Measurements from ENCODE around the gene WIF1. TPM values are rescaled to one million over a fixed set of nuclear protein-coding genes. Genes with fewer than 3 reads are reported as not detected.

WIF1 gene
- total and polyA plus RNA-seq, 7 donors: 0.03 TPM; not detected in 6

GRCh38 chr12:65156366-65156841 is 35.3 kb upstream of the WIF1 start:
- ATAC-seq: no peak
- Histone ChIP-seq H3K4me1 (no peaks in the 10 kb centered on the region), H3K36me3 (ENCODE audit: insufficient read depth in 1 of 2, low read depth in 1 of 2) (no peaks in the 10 kb centered on the region), H3K27ac (no peak overlapping the region), H3K9me3 (no peaks in the 10 kb centered on the region), H3K27me3 (ENCODE audit: insufficient read depth in 3 of 3, low read length in 2 of 3) (peaks cover 0 to 22% (median 0%) of the 10 kb centered on the region in 3 donors), H3K4me3 (no peak overlapping the region)
- DNase-seq: no peak
- intact Hi-C loops (cut with DNase I): no loop called here
- TF ChIP-seq, protein P1, sequence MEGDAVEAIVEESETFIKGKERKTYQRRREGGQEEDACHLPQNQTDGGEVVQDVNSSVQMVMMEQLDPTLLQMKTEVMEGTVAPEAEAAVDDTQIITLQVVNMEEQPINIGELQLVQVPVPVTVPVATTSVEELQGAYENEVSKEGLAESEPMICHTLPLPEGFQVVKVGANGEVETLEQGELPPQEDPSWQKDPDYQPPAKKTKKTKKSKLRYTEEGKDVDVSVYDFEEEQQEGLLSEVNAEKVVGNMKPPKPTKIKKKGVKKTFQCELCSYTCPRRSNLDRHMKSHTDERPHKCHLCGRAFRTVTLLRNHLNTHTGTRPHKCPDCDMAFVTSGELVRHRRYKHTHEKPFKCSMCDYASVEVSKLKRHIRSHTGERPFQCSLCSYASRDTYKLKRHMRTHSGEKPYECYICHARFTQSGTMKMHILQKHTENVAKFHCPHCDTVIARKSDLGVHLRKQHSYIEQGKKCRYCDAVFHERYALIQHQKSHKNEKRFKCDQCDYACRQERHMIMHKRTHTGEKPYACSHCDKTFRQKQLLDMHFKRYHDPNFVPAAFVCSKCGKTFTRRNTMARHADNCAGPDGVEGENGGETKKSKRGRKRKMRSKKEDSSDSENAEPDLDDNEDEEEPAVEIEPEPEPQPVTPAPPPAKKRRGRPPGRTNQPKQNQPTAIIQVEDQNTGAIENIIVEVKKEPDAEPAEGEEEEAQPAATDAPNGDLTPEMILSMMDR (IDR thresholded peaks at IDR 0.05): no peak
- WGBS, 3 donors: 71 to 76% (median 71%) methylated on average over 2 of the region's 2 CpGs

GRCh38 chr12:65155784-65156183 is 34.7 kb upstream of the WIF1 start:
- no peaks in the 10 kb centered on the region for H3K36me3 ChIP-seq (ENCODE audit: insufficient read depth in 1 of 2, low read depth in 1 of 2)
- no peaks in the 10 kb centered on the region for H3K9me3 ChIP-seq
- H3K4me3 ChIP-seq: no peak overlapping the region
- no peak for ATAC-seq
- TF ChIP-seq, protein P1 (IDR thresholded peaks at IDR 0.05): no peak
- DNase-seq: no peak
- no peak overlapping the region for H3K27ac ChIP-seq
- peaks cover 0 to 24% (median 0%) of the 10 kb centered on the region in 3 donors for H3K27me3 ChIP-seq (ENCODE audit: insufficient read depth in 3 of 3, low read length in 2 of 3)
- no peaks in the 10 kb centered on the region for H3K4me1 ChIP-seq
- intact Hi-C loops (cut with DNase I): no loop called here
- WGBS, 3 donors: 53 to 63% (median 53%) methylated on average over 3 of the region's 3 CpGs

- Histone ChIP-seq H3K36me3 (ENCODE audit: insufficient read depth in 1 of 2, low read depth in 1 of 2) (no peaks in the 10 kb centered on the region), H3K27ac (no peak overlapping the region), H3K4me3 (no peak overlapping the region), H3K27me3 (ENCODE audit: insufficient read depth in 3 of 3, low read length in 2 of 3) (peaks cover 0 to 10% (median 0%) of the 10 kb centered on the region in 3 donors), H3K4me1 (no peaks in the 10 kb centered on the region), H3K9me3 (no peaks in the 10 kb centered on the region)
- 16 to 31% (median 17%) methylated on average over 1 of the region's 1 CpG for WGBS, 3 donors
- TF ChIP-seq, protein P1 (IDR thresholded peaks at IDR 0.05): no peak
- ATAC-seq (no peak), DNase-seq (no peak)
- intact Hi-C loops (cut with DNase I): no loop called here
Observed at GRCh38 chr12:65152596-65152995, 31.5 kb upstream of the WIF1 start.

DNA sequence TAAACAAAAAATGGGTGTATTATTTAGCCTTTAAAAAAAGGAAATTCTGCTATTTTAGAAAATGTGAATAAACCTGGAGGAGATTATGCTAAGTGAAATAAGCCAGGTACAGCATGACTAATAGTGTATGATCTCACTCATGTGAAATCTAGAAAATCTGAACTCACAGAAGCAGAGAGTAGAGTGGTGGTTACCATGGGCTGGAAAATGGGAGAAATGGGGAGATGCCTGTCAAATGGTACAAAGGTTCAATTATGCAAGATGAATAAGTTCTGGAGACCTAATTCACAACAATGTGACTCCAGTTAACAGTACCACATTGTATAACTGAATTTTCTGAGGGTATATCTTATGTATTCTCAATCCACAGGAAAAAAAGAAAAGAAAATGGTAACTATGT is 30.9 kb upstream of the WIF1 start:
- ATAC-seq (no peak), DNase-seq (no peak)
- TF ChIP-seq, protein P1 (IDR thresholded peaks at IDR 0.05): no peak
- H3K4me3 ChIP-seq: no peak overlapping the region
- no peaks in the 10 kb centered on the region for H3K36me3 ChIP-seq (ENCODE audit: insufficient read depth in 1 of 2, low read depth in 1 of 2)
- H3K9me3 ChIP-seq: no peaks in the 10 kb centered on the region
- no peaks in the 10 kb centered on the region for H3K4me1 ChIP-seq
- H3K27me3 ChIP-seq (ENCODE audit: insufficient read depth in 3 of 3, low read length in 2 of 3): peaks cover 0 to 10% (median 0%) of the 10 kb centered on the region in 3 donors
- intact Hi-C loops (cut with DNase I): no loop called here
- H3K27ac ChIP-seq: no peak overlapping the region

DNA sequence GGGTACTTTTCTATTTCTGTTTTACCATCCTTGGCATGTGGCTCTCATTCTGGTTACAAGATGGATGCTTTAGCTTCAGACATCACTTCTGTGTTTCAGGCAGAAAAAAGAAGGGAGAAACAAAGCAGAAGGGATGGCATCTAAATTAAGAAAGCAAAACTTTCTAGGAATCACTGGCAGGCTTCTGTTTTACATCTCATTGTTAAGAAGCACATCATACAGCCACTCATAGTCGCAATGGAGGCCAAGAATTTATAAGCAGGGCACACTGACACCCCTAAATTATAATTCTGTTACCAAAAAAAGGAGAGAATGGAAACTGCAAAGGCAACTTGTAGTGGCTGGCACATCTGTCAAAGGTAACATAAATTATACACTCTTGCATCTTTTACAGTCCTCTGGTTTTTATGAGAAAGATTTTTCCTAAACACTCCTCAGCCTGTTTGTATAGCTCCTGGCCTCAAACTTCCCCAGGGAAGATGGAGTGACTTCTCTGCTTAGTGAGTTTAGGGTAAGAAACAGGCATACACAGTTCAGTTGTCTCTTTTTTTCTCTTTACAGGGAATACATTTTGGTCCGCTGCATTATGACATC is 26.3 kb upstream of the WIF1 start:
- no peak overlapping the region for H3K4me3 ChIP-seq
- H3K36me3 ChIP-seq (ENCODE audit: insufficient read depth in 1 of 2, low read depth in 1 of 2): no peaks in the 10 kb centered on the region
- WGBS, 3 donors: 77 to 81% (median 79%) methylated on average over 2 of the region's 2 CpGs
- H3K27ac ChIP-seq: no peak overlapping the region
- DNase-seq (no peak), ATAC-seq (no peak)
- intact Hi-C loops (cut with DNase I): no loop called here
- TF ChIP-seq, protein P1 (IDR thresholded peaks at IDR 0.05): no peak
- no peaks in the 10 kb centered on the region for H3K9me3 ChIP-seq
- no peaks in the 10 kb centered on the region for H3K4me1 ChIP-seq
- H3K27me3 ChIP-seq (ENCODE audit: insufficient read depth in 3 of 3, low read length in 2 of 3): peaks cover 0 to 15% (median 4%) of the 10 kb centered on the region in 3 donors
